Measurements from ENCODE around the gene PROC.

PROC gene

DNA sequence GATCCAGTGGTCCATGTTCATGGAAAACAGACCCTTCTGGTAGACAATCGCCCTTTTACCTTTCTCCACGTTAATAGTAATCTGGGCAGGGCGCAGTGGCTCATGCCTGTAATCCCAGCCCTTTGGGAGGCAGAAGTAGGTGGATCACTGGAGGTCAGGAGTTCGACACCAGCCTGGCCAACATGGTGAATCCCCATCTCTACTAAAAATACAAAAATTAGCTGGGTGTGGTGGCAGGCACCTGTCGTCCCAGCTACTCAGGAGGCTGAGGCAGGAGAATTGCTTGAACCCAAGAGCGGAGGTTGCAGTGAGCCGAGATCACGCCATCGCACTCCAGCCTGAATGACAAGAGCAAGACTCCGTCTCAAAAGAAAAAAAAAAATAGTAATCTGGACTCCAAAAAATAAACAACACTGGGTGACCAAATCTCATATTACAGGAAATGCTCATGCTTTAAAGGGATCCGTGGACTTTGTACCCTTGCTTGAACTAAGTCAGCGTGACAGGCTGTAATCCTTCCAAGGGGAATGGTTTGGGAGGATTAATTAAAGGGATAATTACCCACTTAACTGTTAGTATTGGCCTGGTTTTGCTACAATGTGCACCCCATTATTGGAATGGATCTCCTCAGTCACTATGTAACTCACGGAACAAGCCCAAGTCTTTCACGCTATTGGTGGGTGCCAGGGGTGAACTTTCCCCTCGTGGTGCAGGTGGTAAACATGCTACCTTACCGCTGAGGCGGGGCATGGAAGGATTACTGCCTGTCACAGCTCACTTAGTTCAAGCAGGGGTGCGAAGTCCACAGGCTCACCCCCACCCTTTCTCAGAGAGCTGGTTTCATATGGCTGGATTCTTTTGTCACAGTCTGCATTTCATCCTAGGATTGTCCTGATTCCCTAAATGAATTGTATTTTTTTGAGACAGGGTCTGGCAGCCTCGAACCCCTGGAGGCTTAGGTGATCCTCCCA is 36.7 kb downstream of the PROC start:
- no peak overlapping the region for H2AFZ ChIP-seq (ENCODE audit: low read depth, low read length, severe bottlenecking)
- H3K27ac ChIP-seq (ENCODE audit: low read depth, low read length) = no peak overlapping the region
- H3K9me2 ChIP-seq (replicated peaks; ENCODE audit: insufficient read depth, low read length) = no peaks in the 10 kb centered on the region
- H3K27me3 ChIP-seq (ENCODE audit: low read length) = no peaks in the 10 kb centered on the region
- H3F3A ChIP-seq (ENCODE audit: insufficient read depth) = no peaks in the 10 kb centered on the region
- H3K4me2 ChIP-seq (ENCODE audit: low read depth, low read length, poor library complexity, severe bottlenecking) = no peak overlapping the region
- no peak overlapping the region for H3K4me3 ChIP-seq (ENCODE audit: insufficient read depth, low read length, poor library complexity, severe bottlenecking)
- no peak overlapping the region for H3K9ac ChIP-seq (ENCODE audit: low read length)
- H3K9me3 ChIP-seq (ENCODE audit: insufficient read depth, low read length) = no peaks in the 10 kb centered on the region
- H4K20me1 ChIP-seq (ENCODE audit: low read depth, low read length) = no peaks in the 10 kb centered on the region
- no peaks in the 10 kb centered on the region for H3K79me2 ChIP-seq (ENCODE audit: insufficient read depth, low read length)
- no peak for TF ChIP-seq EZH2phosphoT487 (conservative IDR thresholded peaks at IDR 0.05; ENCODE audit: low read length)
- TF ChIP-seq, protein P1, sequence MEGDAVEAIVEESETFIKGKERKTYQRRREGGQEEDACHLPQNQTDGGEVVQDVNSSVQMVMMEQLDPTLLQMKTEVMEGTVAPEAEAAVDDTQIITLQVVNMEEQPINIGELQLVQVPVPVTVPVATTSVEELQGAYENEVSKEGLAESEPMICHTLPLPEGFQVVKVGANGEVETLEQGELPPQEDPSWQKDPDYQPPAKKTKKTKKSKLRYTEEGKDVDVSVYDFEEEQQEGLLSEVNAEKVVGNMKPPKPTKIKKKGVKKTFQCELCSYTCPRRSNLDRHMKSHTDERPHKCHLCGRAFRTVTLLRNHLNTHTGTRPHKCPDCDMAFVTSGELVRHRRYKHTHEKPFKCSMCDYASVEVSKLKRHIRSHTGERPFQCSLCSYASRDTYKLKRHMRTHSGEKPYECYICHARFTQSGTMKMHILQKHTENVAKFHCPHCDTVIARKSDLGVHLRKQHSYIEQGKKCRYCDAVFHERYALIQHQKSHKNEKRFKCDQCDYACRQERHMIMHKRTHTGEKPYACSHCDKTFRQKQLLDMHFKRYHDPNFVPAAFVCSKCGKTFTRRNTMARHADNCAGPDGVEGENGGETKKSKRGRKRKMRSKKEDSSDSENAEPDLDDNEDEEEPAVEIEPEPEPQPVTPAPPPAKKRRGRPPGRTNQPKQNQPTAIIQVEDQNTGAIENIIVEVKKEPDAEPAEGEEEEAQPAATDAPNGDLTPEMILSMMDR (IDR thresholded peaks at IDR 0.05; ENCODE audit: insufficient read depth, low read length, poor library complexity, severe bottlenecking) = no peak
- no peaks in the 10 kb centered on the region for H3K36me3 ChIP-seq (ENCODE audit: low read length)

DNA sequence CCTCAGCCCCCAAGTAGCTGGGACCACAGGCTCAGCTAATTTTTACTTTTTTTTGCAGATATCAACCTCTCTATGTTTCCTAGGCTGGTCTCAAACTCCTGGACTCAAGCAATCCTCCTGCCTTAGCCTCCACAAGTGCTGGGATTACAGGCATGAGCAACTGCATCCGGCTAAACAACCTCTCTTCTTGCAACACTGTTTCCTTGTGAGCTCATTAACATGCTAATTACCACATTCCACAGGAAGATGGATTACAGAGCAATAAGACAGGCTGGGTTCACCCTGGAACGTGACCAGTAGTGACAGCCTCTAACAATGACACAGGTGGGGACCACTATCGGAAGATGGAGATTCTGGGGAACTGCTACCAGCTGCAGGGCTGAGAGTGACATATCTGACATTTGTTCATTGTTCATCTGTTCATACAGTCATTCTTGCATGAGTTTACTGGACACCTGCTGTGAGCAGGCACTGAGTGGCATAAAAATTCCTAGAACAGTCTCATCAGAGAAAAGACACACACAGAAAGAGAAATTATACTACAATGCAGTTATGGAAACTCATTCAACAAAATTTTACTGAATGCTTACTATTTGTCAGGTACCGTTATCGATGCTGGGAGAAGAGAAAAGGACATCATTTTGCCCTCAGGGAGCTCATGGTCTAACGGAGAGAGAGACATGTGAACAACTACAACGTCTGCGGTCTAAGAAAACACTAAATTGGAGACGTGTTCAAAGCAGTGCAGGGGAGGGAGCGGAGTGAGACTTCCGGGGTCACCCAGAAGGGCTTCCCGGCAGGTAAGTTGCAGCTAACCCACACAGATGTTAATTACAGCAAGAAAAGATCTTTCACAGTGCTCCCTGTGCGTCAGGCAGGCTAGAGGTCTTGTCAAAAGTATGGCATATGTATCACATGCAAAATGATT is 37.6 kb downstream of the PROC start:
- Histone ChIP-seq H3K9me2 (replicated peaks; ENCODE audit: insufficient read depth, low read length) (no peaks in the 10 kb centered on the region), H3K4me2 (ENCODE audit: low read depth, low read length, poor library complexity, severe bottlenecking) (no peak overlapping the region), H3K27ac (ENCODE audit: low read depth, low read length) (no peak overlapping the region), H3F3A (ENCODE audit: insufficient read depth) (no peaks in the 10 kb centered on the region), H3K4me3 (ENCODE audit: insufficient read depth, low read length, poor library complexity, severe bottlenecking) (no peak overlapping the region), H3K27me3 (ENCODE audit: low read length) (no peaks in the 10 kb centered on the region), H3K79me2 (ENCODE audit: insufficient read depth, low read length) (no peaks in the 10 kb centered on the region), H3K9ac (ENCODE audit: low read length) (no peak overlapping the region), H2AFZ (ENCODE audit: low read depth, low read length, severe bottlenecking) (no peak overlapping the region), H4K20me1 (ENCODE audit: low read depth, low read length) (no peaks in the 10 kb centered on the region), H3K36me3 (ENCODE audit: low read length) (no peaks in the 10 kb centered on the region), H3K9me3 (ENCODE audit: insufficient read depth, low read length) (no peaks in the 10 kb centered on the region)
- TF ChIP-seq, protein P1 (IDR thresholded peaks at IDR 0.05; ENCODE audit: insufficient read depth, low read length, poor library complexity, severe bottlenecking) = no peak
- no peak for TF ChIP-seq EZH2phosphoT487 (conservative IDR thresholded peaks at IDR 0.05; ENCODE audit: low read length)

GRCh38 chr2:127456960-127457359 is 38.7 kb downstream of the PROC start:
- no peaks in the 10 kb centered on the region for H3K9me2 ChIP-seq (replicated peaks; ENCODE audit: insufficient read depth, low read length)
- no peak for TF ChIP-seq EZH2phosphoT487 (conservative IDR thresholded peaks at IDR 0.05; ENCODE audit: low read length)
- TF ChIP-seq, protein P1 (IDR thresholded peaks at IDR 0.05; ENCODE audit: insufficient read depth, low read length, poor library complexity, severe bottlenecking) = no peak

More at GRCh38 chr2:127456960-127457359, 38.7 kb downstream of the PROC start:
- H3K27ac ChIP-seq (ENCODE audit: low read depth, low read length) = no peak overlapping the region
- H3K79me2 ChIP-seq (ENCODE audit: insufficient read depth, low read length) = no peaks in the 10 kb centered on the region
- H3K36me3 ChIP-seq (ENCODE audit: low read length) = no peaks in the 10 kb centered on the region
- H3K9ac ChIP-seq (ENCODE audit: low read length) = no peak overlapping the region
- H3K4me3 ChIP-seq (ENCODE audit: insufficient read depth, low read length, poor library complexity, severe bottlenecking) = no peak overlapping the region
- no peaks in the 10 kb centered on the region for H3F3A ChIP-seq (ENCODE audit: insufficient read depth)
- H3K27me3 ChIP-seq (ENCODE audit: low read length) = no peaks in the 10 kb centered on the region
- no peak overlapping the region for H2AFZ ChIP-seq (ENCODE audit: low read depth, low read length, severe bottlenecking)
- H4K20me1 ChIP-seq (ENCODE audit: low read depth, low read length) = no peaks in the 10 kb centered on the region
- no peaks in the 10 kb centered on the region for H3K9me3 ChIP-seq (ENCODE audit: insufficient read depth, low read length)
- H3K4me2 ChIP-seq (ENCODE audit: low read depth, low read length, poor library complexity, severe bottlenecking) = no peak overlapping the region

Data from SU-DHL-6 (cell line).